PC-3 (cell line): ENCODE data around the gene CCL17. TPM values are rescaled to one million over a fixed set of nuclear protein-coding genes. Genes with fewer than 3 reads are reported as not detected.

Experiments used
- ATAC-seq: fragments of 200-7000 bp; cut with Tn5 transposase; 2 replicates; pipeline ENCODE4 v1.9.1; 2020; ENCODE audit warnings: mild to moderate bottlenecking, moderate library complexity
- BruUV-seq: library from RNA; stranded (reverse); fragments of 400-500 nt; replicated peaks from 2 replicates; lab custom pipeline; 2021; lab: Mats Ljungman, UMichigan
- CTCF ChIA-PET: fragments of 300-600 bp; sonication (Branson Sonifier 250); formaldehyde crosslinking; loops from one replicate; lab custom pipeline; 2022; ENCODE audit warnings: antibody characterized with exemption; lab: Charles Lee
- POLR2A ChIA-PET: fragments of 300-600 bp; sonication (Branson Sonifier 250); formaldehyde crosslinking; loops from one replicate; lab custom pipeline; 2022; ENCODE audit warnings: antibody characterized with exemption; ENCODE audit not compliant: unreplicated experiment; lab: Charles Lee
- DNase-seq: peaks from one replicate; pipeline ENCODE4 v3.0.0-alpha.2; 2015
- H2AFZ ChIP-seq: fragments of 300-600 bp; sonication (generic); 2 replicates; pipeline ENCODE4 v1.6.0; 2016; ENCODE audit warnings: antibody characterized with exemption, low read length
- H3F3A ChIP-seq: fragments of 300-600 bp; sonication (generic); one replicate; pipeline ENCODE4 v1.6.0; 2017; ENCODE audit warnings: antibody characterized with exemption, low read length, control low read depth, mild to moderate bottlenecking; ENCODE audit not compliant: unreplicated experiment
- H3K27ac ChIP-seq: fragments of 300-600 bp; sonication (generic); 2 replicates; pipeline ENCODE4 v1.5.1; 2016; ENCODE audit warnings: mild to moderate bottlenecking, low read length
- H3K27me3 ChIP-seq: fragments of 300-600 bp; sonication (generic); 2 replicates; pipeline ENCODE4 v1.6.1; 2016; ENCODE audit warnings: low read length, mixed read lengths
- H3K36me3 ChIP-seq: fragments of 300-600 bp; sonication (generic); 2 replicates; pipeline ENCODE4 v1.6.1; 2016; ENCODE audit warnings: low read depth, mixed run types, low read length, mixed read lengths
- H3K4me1 ChIP-seq: fragments of 300-600 bp; sonication (generic); 2 replicates; pipeline ENCODE4 v1.5.1; 2016; ENCODE audit warnings: low read length; ENCODE audit not compliant: insufficient read depth
- H3K4me2 ChIP-seq: fragments of 300-600 bp; sonication (generic); 2 replicates; pipeline ENCODE4 v1.6.0; 2016; ENCODE audit warnings: low read length
- H3K4me3 ChIP-seq: fragments of 300-600 bp; sonication (generic); 2 replicates; pipeline ENCODE4 v1.5.1; 2016; ENCODE audit warnings: mild to moderate bottlenecking, low read length, mixed read lengths
- H3K79me2 ChIP-seq: fragments of 300-600 bp; sonication (generic); 2 replicates; pipeline ENCODE4 v1.6.1; 2017; ENCODE audit warnings: low read length, mixed read lengths
- H3K9ac ChIP-seq: fragments of 300-600 bp; sonication (generic); 2 replicates; pipeline ENCODE4 v1.6.0; 2016; ENCODE audit warnings: mild to moderate bottlenecking, low read length
- H3K9me2 ChIP-seq: fragments of 300-600 bp; sonication (generic); replicated peaks from 2 replicates; pipeline ENCODE4 v1.6.1; 2016; ENCODE audit warnings: mixed run types, low read length, mixed read lengths
- H3K9me3 ChIP-seq: fragments of 300-600 bp; sonication (generic); 2 replicates; pipeline ENCODE4 v1.6.1; 2016; ENCODE audit warnings: low read length, mixed read lengths
- H4K20me1 ChIP-seq: fragments of 300-600 bp; sonication (generic); 2 replicates; pipeline ENCODE4 v1.6.1; 2016; ENCODE audit warnings: low read length, mixed read lengths
- EZH2 ChIP-seq: fragments of 300-600 bp; sonication (generic); IDR thresholded peaks from one replicate; pipeline ENCODE4 v1.6.1; 2017; ENCODE audit warnings: antibody characterized with exemption, mild to moderate bottlenecking, low read length; ENCODE audit not compliant: unreplicated experiment
- EZH2phosphoT487 ChIP-seq: fragments of 300-600 bp; sonication (generic); IDR thresholded peaks from 2 replicates; pipeline ENCODE4 v1.6.1; 2018; ENCODE audit warnings: mild to moderate bottlenecking, antibody characterized with exemption, low read length, borderline replicate concordance
- intact Hi-C: fragments of 100-400 bp; cut with micrococcal nuclease; formaldehyde crosslinking; loops from 2 replicates; pipeline ENCODE4 v1.9.0; 2023
- total RNA-seq: library from RNA; depleted of rRNA; stranded (reverse); fragments of >200 nt; gene quantifications from 2 replicates; pipeline ENCODE4 v1.2.3, GENCODE V29; 2014
- TF ChIP-seq, protein P1 (sequence below): fragments of 300-600 bp; sonication (generic); conservative IDR thresholded peaks from 2 replicates; pipeline ENCODE4 v1.5.1; 2017; ENCODE audit warnings: antibody characterized with exemption, low read depth, mild to moderate bottlenecking, low read length

The CCL17 gene
- total RNA-seq, 1 experiment from 2014 or later, result not detected

DNA sequence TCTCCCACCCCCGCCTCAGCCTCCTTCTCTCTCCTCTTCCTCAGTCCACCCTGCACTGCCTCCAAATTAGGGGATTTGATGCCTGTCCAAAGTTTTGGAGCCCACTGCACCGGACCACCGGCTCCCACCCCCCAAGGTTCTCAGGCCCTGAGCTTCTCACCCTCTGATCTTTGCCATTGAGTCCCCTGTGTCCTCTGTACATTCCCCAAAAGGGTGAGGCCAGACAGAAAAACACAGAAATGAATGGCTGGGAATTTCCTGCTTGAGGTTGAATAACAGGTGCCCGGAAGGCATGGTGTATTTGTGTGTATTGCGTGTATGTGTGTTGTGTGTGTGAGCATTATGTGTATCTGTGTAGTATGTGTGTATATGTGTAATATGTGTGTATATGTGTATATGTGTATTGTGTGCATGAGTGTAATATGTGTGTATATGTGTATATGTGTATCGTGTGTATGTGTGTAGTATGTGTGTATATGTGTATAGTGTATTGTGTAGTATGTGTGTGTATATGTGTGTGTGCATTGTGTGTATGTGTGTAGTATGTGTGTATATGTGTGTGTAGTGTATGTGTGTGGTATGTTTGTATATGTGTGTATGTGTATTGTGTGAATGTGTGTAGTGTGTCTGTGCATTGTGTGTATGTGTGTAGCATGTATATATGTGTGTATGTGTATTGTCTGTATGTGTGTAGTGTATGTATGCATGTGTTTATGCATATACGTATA is 16.0 kb upstream of the CCL17 start:
- H2AFZ ChIP-seq, result no peak overlapping the region
- TF ChIP-seq, protein P1, sequence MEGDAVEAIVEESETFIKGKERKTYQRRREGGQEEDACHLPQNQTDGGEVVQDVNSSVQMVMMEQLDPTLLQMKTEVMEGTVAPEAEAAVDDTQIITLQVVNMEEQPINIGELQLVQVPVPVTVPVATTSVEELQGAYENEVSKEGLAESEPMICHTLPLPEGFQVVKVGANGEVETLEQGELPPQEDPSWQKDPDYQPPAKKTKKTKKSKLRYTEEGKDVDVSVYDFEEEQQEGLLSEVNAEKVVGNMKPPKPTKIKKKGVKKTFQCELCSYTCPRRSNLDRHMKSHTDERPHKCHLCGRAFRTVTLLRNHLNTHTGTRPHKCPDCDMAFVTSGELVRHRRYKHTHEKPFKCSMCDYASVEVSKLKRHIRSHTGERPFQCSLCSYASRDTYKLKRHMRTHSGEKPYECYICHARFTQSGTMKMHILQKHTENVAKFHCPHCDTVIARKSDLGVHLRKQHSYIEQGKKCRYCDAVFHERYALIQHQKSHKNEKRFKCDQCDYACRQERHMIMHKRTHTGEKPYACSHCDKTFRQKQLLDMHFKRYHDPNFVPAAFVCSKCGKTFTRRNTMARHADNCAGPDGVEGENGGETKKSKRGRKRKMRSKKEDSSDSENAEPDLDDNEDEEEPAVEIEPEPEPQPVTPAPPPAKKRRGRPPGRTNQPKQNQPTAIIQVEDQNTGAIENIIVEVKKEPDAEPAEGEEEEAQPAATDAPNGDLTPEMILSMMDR, result no peak
- TF ChIP-seq EZH2 (no peak), EZH2phosphoT487 (no peak)

DNA sequence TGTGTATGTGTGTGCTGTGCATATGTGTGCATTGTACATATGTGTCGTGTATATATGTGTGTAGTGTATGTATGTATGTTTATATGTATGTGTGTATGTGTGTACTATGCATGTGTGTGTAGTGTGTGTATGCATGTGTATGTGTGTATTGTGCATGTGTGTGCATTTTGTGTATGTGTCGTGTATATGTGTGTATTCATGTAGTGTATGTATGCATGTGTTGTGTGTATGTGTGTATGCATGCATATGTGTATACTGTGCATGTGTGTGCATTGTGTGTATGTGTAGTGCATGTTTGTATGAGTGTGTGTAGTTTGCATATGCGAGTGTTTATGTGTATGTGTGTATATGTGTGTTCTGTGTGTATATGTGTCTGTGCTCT is 15.5 kb upstream of the CCL17 start:
- intact Hi-C loops, result no loop called here
- H3K9me2 ChIP-seq, result no peaks in the 10 kb centered on the region
- H3K36me3 ChIP-seq, result no peaks in the 10 kb centered on the region
- BruUV-seq, result no TSS peak
- no peaks in the 10 kb centered on the region for H4K20me1 ChIP-seq
- peaks cover 2% of the 10 kb centered on the region; the same call in 1 of the 2 replicates for H3K4me1 ChIP-seq
- POLR2A ChIA-PET, result no interaction called here
- ATAC-seq (no peak), DNase-seq (no peak)
- H3K4me2 ChIP-seq, result no peak overlapping the region
- H3K27me3 ChIP-seq, result no peaks in the 10 kb centered on the region
- H3K9ac ChIP-seq, result no peak overlapping the region
- no peak overlapping the region for H3K27ac ChIP-seq
- no peak for TF ChIP-seq EZH2phosphoT487
- no peak overlapping the region for H3K4me3 ChIP-seq
- H3K79me2 ChIP-seq, result no peaks in the 10 kb centered on the region
- CTCF ChIA-PET, result no interaction called here
- no peaks in the 10 kb centered on the region for H3K9me3 ChIP-seq
- H3F3A ChIP-seq, result no peaks in the 10 kb centered on the region
- H2AFZ ChIP-seq, result no peak overlapping the region

More for the DNA sequence above, 16.0 kb upstream of the CCL17 start:
- no peaks in the 10 kb centered on the region for H3F3A ChIP-seq
- H3K27ac ChIP-seq, result no peak overlapping the region
- H4K20me1 ChIP-seq, result no peaks in the 10 kb centered on the region
- no peaks in the 10 kb centered on the region for H3K9me2 ChIP-seq
- BruUV-seq, result no TSS peak
- no peak overlapping the region for H3K4me3 ChIP-seq
- ATAC-seq (no peak), DNase-seq (peak; percentile 7)
- intact Hi-C loops, result no loop called here
- H3K9ac ChIP-seq, result no peak overlapping the region
- H3K9me3 ChIP-seq, result no peaks in the 10 kb centered on the region
- ChIA-PET CTCF (no interaction called here), POLR2A (no interaction called here)
- no peaks in the 10 kb centered on the region for H3K79me2 ChIP-seq
- no peak overlapping the region for H3K4me2 ChIP-seq
- peaks cover 4% of the 10 kb centered on the region; the same call in 1 of the 2 replicates for H3K4me1 ChIP-seq
- no peaks in the 10 kb centered on the region for H3K27me3 ChIP-seq
- no peaks in the 10 kb centered on the region for H3K36me3 ChIP-seq

DNA sequence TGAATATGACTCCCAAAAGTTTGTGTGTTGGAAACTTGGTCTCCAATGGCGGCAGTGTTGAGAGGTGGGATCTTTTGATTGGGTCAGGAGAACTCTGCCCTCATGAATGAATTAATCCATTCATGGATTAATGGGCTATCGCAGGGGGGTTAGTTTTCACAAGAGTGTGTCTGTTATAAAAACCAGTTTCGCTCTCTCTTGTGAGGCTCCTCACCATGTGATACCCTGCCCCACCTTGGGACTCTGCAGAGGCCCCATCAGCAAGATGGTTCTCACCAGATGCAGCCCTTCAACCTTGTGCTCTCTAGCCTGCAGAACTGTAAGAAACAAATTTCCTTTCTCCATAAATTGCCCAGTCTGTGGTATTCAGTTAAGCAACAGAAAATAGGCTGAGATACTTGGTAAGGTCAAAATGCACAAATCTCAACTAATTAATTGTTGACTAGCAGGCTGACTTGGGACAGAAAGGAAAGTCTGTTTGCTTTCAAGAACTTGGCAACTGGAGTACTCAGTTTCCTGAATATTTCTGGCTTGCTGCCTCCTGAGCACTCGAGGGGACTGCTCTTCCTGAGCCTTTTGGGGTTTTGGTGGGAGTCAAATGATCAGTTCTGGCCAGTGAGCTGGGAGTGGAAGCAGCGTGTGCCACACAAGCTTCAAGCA is 13.8 kb upstream of the CCL17 start:
- H3K9me3 ChIP-seq, result no peaks in the 10 kb centered on the region
- ATAC-seq (no peak), DNase-seq (no peak)
- POLR2A ChIA-PET, result no interaction called here
- H3K36me3 ChIP-seq, result no peaks in the 10 kb centered on the region
- no peak overlapping the region for H3K27ac ChIP-seq
- no peaks in the 10 kb centered on the region for H3F3A ChIP-seq
- H2AFZ ChIP-seq, result no peak overlapping the region
- no peaks in the 10 kb centered on the region for H3K4me1 ChIP-seq
- CTCF ChIA-PET, result no interaction called here
- H4K20me1 ChIP-seq, result no peaks in the 10 kb centered on the region
- no peak overlapping the region for H3K4me3 ChIP-seq
- no peaks in the 10 kb centered on the region for H3K9me2 ChIP-seq
- BruUV-seq, result no TSS peak
- TF ChIP-seq, protein P1, result no peak
- TF ChIP-seq EZH2phosphoT487 (no peak), EZH2 (no peak)
- intact Hi-C loops, result no loop called here
- H3K79me2 ChIP-seq, result no peaks in the 10 kb centered on the region
- no peaks in the 10 kb centered on the region for H3K27me3 ChIP-seq
- no peak overlapping the region for H3K9ac ChIP-seq
- no peak overlapping the region for H3K4me2 ChIP-seq
